Gastroesophageal sphincter (tissue), 4 donors: Measurements from ENCODE around the gene MACROD2. TPM values are rescaled to one million over a fixed set of nuclear protein-coding genes. Genes with fewer than 3 reads are reported as not detected.

Experiments used
- ATAC-seq: fragments of 150-250 bp; one replicate; pipeline ENCODE4 v1.9.1; 2016; ENCODE audit warnings: mild to moderate bottlenecking, moderate library complexity
- H3K27ac ChIP-seq, 4 donors: fragments of 200-600 bp; sonication (generic) in 3 of 4; 1 replicate in 3 of 4; 2 replicates in 1 of 4; pipeline ENCODE4 v1.5.1; 2016 to 2019
- H3K27me3 ChIP-seq: fragments of 200-600 bp; sonication (generic); one replicate; pipeline ENCODE4 v1.5.1; 2019
- H3K36me3 ChIP-seq, 2 donors: fragments of 200-600 bp; sonication (generic); one replicate each; pipeline ENCODE4 v1.5.1; 2019; ENCODE audit warnings: control low read depth in 1 of 2
- H3K4me1 ChIP-seq, 3 donors: fragments of 200-600 bp; sonication (generic); 1 replicate in 2 of 3; 2 replicates in 1 of 3; pipeline ENCODE4 v1.5.1; 2016 to 2019; ENCODE audit warnings: control low read depth in 2 of 3
- H3K4me3 ChIP-seq, 2 donors: fragments of 200-600 bp; sonication (generic); one replicate each; pipeline ENCODE4 v1.5.1; 2019; ENCODE audit warnings: mild to moderate bottlenecking in 1 of 2, moderate library complexity in 1 of 2
- H3K9me3 ChIP-seq, 3 donors: fragments of 200-600 bp; sonication (generic); one replicate each; pipeline ENCODE4 v1.5.1; 2017 to 2019; ENCODE audit warnings: control low read depth in 2 of 3
- CTCF ChIP-seq, 4 experiments: fragments of 200-600 bp in 2 of 4; fragments of 450-650 bp in 2 of 4; sonication (generic) in 1 of 4; IDR thresholded peaks; one replicate each; pipeline ENCODE4 v1.5.1; 2017 to 2019; ENCODE audit warnings: antibody characterized with exemption in 4 of 4, mild to moderate bottlenecking in 2 of 4, moderate library complexity in 2 of 4
- EP300 ChIP-seq: sonication (generic); formaldehyde crosslinking; IDR thresholded peaks from one replicate; pipeline ENCODE4 v1.6.1; 2017; ENCODE audit warnings: antibody characterized with exemption, mild to moderate bottlenecking
- POLR2A ChIP-seq, 2 donors: fragments of 450-650 bp; IDR thresholded peaks; one replicate each; pipeline ENCODE4 v1.6.1; 2017; ENCODE audit warnings: antibody characterized with exemption in 2 of 2, mild to moderate bottlenecking in 2 of 2, moderate library complexity in 1 of 2
- POLR2AphosphoS5 ChIP-seq: sonication (generic); formaldehyde crosslinking; IDR thresholded peaks from one replicate; pipeline ENCODE4 v1.6.1; 2017; ENCODE audit warnings: antibody characterized with exemption
- WGBS, 2 donors: methylation state at CpG; one replicate each; pipeline ENCODE4 v1.1.5; 2018; ENCODE audit warnings: low coverage in 1 of 2; 5-methylcytosine and 5-hydroxymethylcytosine counted together
- total RNA-seq, 4 donors: library from RNA; depleted of rRNA; stranded (reverse); fragments of >200 nt; gene quantifications; one replicate each; pipeline ENCODE4 v1.1.0, GENCODE V29; 2016

Gene MACROD2
- total RNA-seq, 4 donors from 2014 or later = 4.0 to 12.1 (median 7.4) TPM

- Histone ChIP-seq H3K27ac (no peak overlapping the region), H3K4me1 (no peaks in the 10 kb centered on the region), H3K9me3 (no peaks in the 10 kb centered on the region), H3K4me3 (no peak overlapping the region), H3K36me3 (no peaks in the 10 kb centered on the region), H3K27me3 (no peaks in the 10 kb centered on the region)
- no peak for TF ChIP-seq EP300
- TF ChIP-seq CTCF (IDR thresholded peaks at IDR 0.05) = no peak
- no peak for TF ChIP-seq POLR2AphosphoS5
- TF ChIP-seq POLR2A (IDR thresholded peaks at IDR 0.05) = no peak
- WGBS, 2 donors = 73 to 86% methylated on average over 4 of the region's 4 CpGs
- no peak for ATAC-seq
Observed at GRCh38 chr20:15628851-15629353, 1633.6 kb downstream of the MACROD2 start.

- no peak overlapping the region for H3K4me3 ChIP-seq
- H3K27me3 ChIP-seq = no peaks in the 10 kb centered on the region
- no peak overlapping the region for H3K27ac ChIP-seq
- ATAC-seq = no peak
- TF ChIP-seq EP300 = no peak
- no peak for TF ChIP-seq POLR2AphosphoS5
- no peak for TF ChIP-seq POLR2A (IDR thresholded peaks at IDR 0.05)
- TF ChIP-seq CTCF (IDR thresholded peaks at IDR 0.05) = no peak
- no peaks in the 10 kb centered on the region for H3K36me3 ChIP-seq
- H3K9me3 ChIP-seq = no peaks in the 10 kb centered on the region
- 60 to 75% methylated on average over 1 to 4 of the region's 4 CpGs for WGBS, 2 donors
- H3K4me1 ChIP-seq = no peaks in the 10 kb centered on the region
Observed at GRCh38 chr20:15630360-15630759, 1635.0 kb downstream of the MACROD2 start.

- TF ChIP-seq EP300 (no peak), POLR2AphosphoS5 (no peak), POLR2A (IDR thresholded peaks at IDR 0.05) (no peak), CTCF (IDR thresholded peaks at IDR 0.05) (no peak)
- Histone ChIP-seq H3K36me3 (no peaks in the 10 kb centered on the region), H3K4me3 (no peak overlapping the region), H3K27me3 (no peaks in the 10 kb centered on the region), H3K9me3 (no peaks in the 10 kb centered on the region), H3K4me1 (peaks cover 0 to 4% (median 1%) of the 10 kb centered on the region in 3 donors), H3K27ac (no peak overlapping the region)
- WGBS, 2 donors = 68 to 79% methylated on average over 2 to 3 of the region's 3 CpGs
- no peak for ATAC-seq
Observed at GRCh38 chr20:15632680-15633079, 1637.4 kb downstream of the MACROD2 start.

GRCh38 chr20:15634102-15634501 lies 1638.8 kb downstream of the MACROD2 start:
- H3K4me1 ChIP-seq = peaks cover 0 to 14% (median 5%) of the 10 kb centered on the region in 3 donors
- no peak for ATAC-seq

More at GRCh38 chr20:15634102-15634501, 1638.8 kb downstream of the MACROD2 start:
- Histone ChIP-seq H3K4me3 (no peak overlapping the region), H3K27me3 (no peaks in the 10 kb centered on the region), H3K9me3 (no peaks in the 10 kb centered on the region), H3K27ac (no peak overlapping the region), H3K36me3 (no peaks in the 10 kb centered on the region)
- no peak for TF ChIP-seq POLR2AphosphoS5
- TF ChIP-seq CTCF (IDR thresholded peaks at IDR 0.05) = no peak
- TF ChIP-seq POLR2A (IDR thresholded peaks at IDR 0.05) = no peak
- TF ChIP-seq EP300 = no peak
- 83 to 94% methylated on average over 1 to 2 of the region's 2 CpGs for WGBS, 2 donors
